IPS-20b (cell line): ENCODE measurements around the gene ACVR1.
A peak's percentile ranks its signal among the peaks of the same experiment; 100 is the strongest.

ENCODE experiments used
- H3K27ac ChIP-seq: one replicate; pipeline ENCODE4 v1.5.1; 2013; ENCODE audit warnings: low read length
- H3K27me3 ChIP-seq: 2 replicates; pipeline ENCODE4 v1.6.1; 2013; ENCODE audit warnings: mild to moderate bottlenecking, low read length, inconsistent platforms; ENCODE audit not compliant: insufficient read depth
- H3K36me3 ChIP-seq: 2 replicates; pipeline ENCODE4 v1.6.1; 2013; ENCODE audit warnings: low read depth, mild to moderate bottlenecking, inconsistent platforms, low read length, moderate library complexity; ENCODE audit not compliant: insufficient read depth
- H3K4me1 ChIP-seq: 2 replicates; pipeline ENCODE4 v1.6.1; 2013; ENCODE audit warnings: mild to moderate bottlenecking, control low read depth, inconsistent platforms, low read length, moderate library complexity; ENCODE audit not compliant: insufficient read depth
- H3K4me3 ChIP-seq: 2 replicates; pipeline ENCODE4 v1.5.1; 2013; ENCODE audit warnings: mild to moderate bottlenecking, low read length, inconsistent platforms
- H3K9ac ChIP-seq: 2 replicates; pipeline ENCODE4 v1.6.1; 2013; ENCODE audit warnings: low read depth, mild to moderate bottlenecking, inconsistent platforms, low read length, moderate library complexity
- H3K9me3 ChIP-seq: 2 replicates; pipeline ENCODE4 v1.6.1; 2013; ENCODE audit warnings: mild to moderate bottlenecking, low read depth, low read length, inconsistent platforms; ENCODE audit not compliant: insufficient read depth

Gene ACVR1

GRCh38 chr2:157871415-157871814 is 4.7 kb downstream of the ACVR1 start:
- H3K9ac ChIP-seq: no peak overlapping the region

GRCh38 chr2:157868993-157869392 is 7.1 kb downstream of the ACVR1 start:
- H3K9me3 ChIP-seq: no peaks in the 10 kb centered on the region
- H3K4me1 ChIP-seq: peaks cover 34% of the 10 kb centered on the region
- H3K4me3 ChIP-seq: no peak overlapping the region
- H3K9ac ChIP-seq: no peak overlapping the region
- peaks cover under 1% of the 10 kb centered on the region; the same call in 1 of the 2 replicates for H3K27me3 ChIP-seq
- H3K27ac ChIP-seq: no peak overlapping the region
- H3K36me3 ChIP-seq: no peaks in the 10 kb centered on the region

More at GRCh38 chr2:157871415-157871814, 4.7 kb downstream of the ACVR1 start:
- H3K27ac ChIP-seq: no peak overlapping the region
- H3K9me3 ChIP-seq: no peaks in the 10 kb centered on the region
- peaks cover 11% of the 10 kb centered on the region; the same call in 1 of the 2 replicates for H3K27me3 ChIP-seq
- H3K4me1 ChIP-seq: peaks cover 22% of the 10 kb centered on the region
- H3K4me3 ChIP-seq: no peak overlapping the region
- no peaks in the 10 kb centered on the region for H3K36me3 ChIP-seq

GRCh38 chr2:157867703-157868102 is 8.4 kb downstream of the ACVR1 start:
- Histone ChIP-seq H3K9me3 (no peaks in the 10 kb centered on the region), H3K27ac (no peak overlapping the region), H3K36me3 (no peaks in the 10 kb centered on the region), H3K4me1 (peaks cover 34% of the 10 kb centered on the region), H3K9ac (no peak overlapping the region), H3K4me3 (no peak overlapping the region), H3K27me3 (no peaks in the 10 kb centered on the region)

- H3K9ac ChIP-seq: no peak overlapping the region; the same call in 1 of the 2 replicates
- H3K27me3 ChIP-seq: no peaks in the 10 kb centered on the region
- H3K27ac ChIP-seq: peak overlapping the region; percentile 5
- peaks cover 34% of the 10 kb centered on the region for H3K4me1 ChIP-seq
- no peaks in the 10 kb centered on the region for H3K9me3 ChIP-seq
- peak overlapping the region; percentile 44; the same call in 1 of the 2 replicates for H3K4me3 ChIP-seq
- H3K36me3 ChIP-seq: no peaks in the 10 kb centered on the region
Observed at GRCh38 chr2:157866666-157867642, 9.2 kb downstream of the ACVR1 start.

- peak overlapping the region; percentile 5 for H3K27ac ChIP-seq
- peaks cover 28% of the 10 kb centered on the region for H3K4me1 ChIP-seq
- H3K27me3 ChIP-seq: no peaks in the 10 kb centered on the region
- H3K36me3 ChIP-seq: no peaks in the 10 kb centered on the region
- peak overlapping the region; percentile 44 for H3K4me3 ChIP-seq
- H3K9me3 ChIP-seq: no peaks in the 10 kb centered on the region
- H3K9ac ChIP-seq: peak overlapping the region; percentile 19; the same call in 1 of the 2 replicates
Observed at GRCh38 chr2:157866202-157866601, 9.9 kb downstream of the ACVR1 start.

GRCh38 chr2:157864857-157865430 is 11.2 kb downstream of the ACVR1 start:
- no peaks in the 10 kb centered on the region for H3K27me3 ChIP-seq
- no peak overlapping the region for H3K27ac ChIP-seq
- H3K4me3 ChIP-seq: no peak overlapping the region
- H3K36me3 ChIP-seq: no peaks in the 10 kb centered on the region
- H3K9me3 ChIP-seq: no peaks in the 10 kb centered on the region
- peaks cover 28% of the 10 kb centered on the region for H3K4me1 ChIP-seq
- no peak overlapping the region for H3K9ac ChIP-seq

- Histone ChIP-seq H3K27ac (no peak overlapping the region), H3K4me1 (0 out of 2 replicates have a peak, but pooled peaks cover 3% of the 10 kb centered on the region), H3K27me3 (no peaks in the 10 kb centered on the region), H3K36me3 (no peaks in the 10 kb centered on the region), H3K9ac (no peak overlapping the region), H3K9me3 (no peaks in the 10 kb centered on the region), H3K4me3 (no peak overlapping the region)
Observed at GRCh38 chr2:157858846-157859245, 17.3 kb downstream of the ACVR1 start.

- no peaks in the 10 kb centered on the region for H3K9me3 ChIP-seq
- H3K27ac ChIP-seq: no peak overlapping the region
- no peak overlapping the region for H3K9ac ChIP-seq
- 0 out of 2 replicates have a peak, but pooled peaks cover 7% of the 10 kb centered on the region for H3K4me1 ChIP-seq
- no peak overlapping the region for H3K4me3 ChIP-seq
- H3K36me3 ChIP-seq: no peaks in the 10 kb centered on the region
- H3K27me3 ChIP-seq: no peaks in the 10 kb centered on the region
Observed at GRCh38 chr2:157857881-157858280, 18.2 kb downstream of the ACVR1 start.

GRCh38 chr2:157856187-157856515 is 20.0 kb downstream of the ACVR1 start:
- Histone ChIP-seq H3K9me3 (no peaks in the 10 kb centered on the region), H3K27ac (no peak overlapping the region), H3K4me3 (no peak overlapping the region), H3K27me3 (no peaks in the 10 kb centered on the region), H3K9ac (no peak overlapping the region), H3K36me3 (no peaks in the 10 kb centered on the region), H3K4me1 (0 out of 2 replicates have a peak, but pooled peaks cover 7% of the 10 kb centered on the region)

GRCh38 chr2:157853820-157854219 is 22.3 kb downstream of the ACVR1 start:
- no peaks in the 10 kb centered on the region for H3K36me3 ChIP-seq
- no peak overlapping the region for H3K27ac ChIP-seq
- H3K27me3 ChIP-seq: no peaks in the 10 kb centered on the region
- no peak overlapping the region for H3K9ac ChIP-seq
- 0 out of 2 replicates have a peak, but pooled peaks cover 5% of the 10 kb centered on the region for H3K4me1 ChIP-seq
- no peak overlapping the region for H3K4me3 ChIP-seq
- H3K9me3 ChIP-seq: no peaks in the 10 kb centered on the region

GRCh38 chr2:157853211-157853610 is 22.9 kb downstream of the ACVR1 start:
- Histone ChIP-seq H3K9me3 (no peaks in the 10 kb centered on the region), H3K27ac (no peak overlapping the region), H3K27me3 (no peaks in the 10 kb centered on the region), H3K4me3 (no peak overlapping the region), H3K36me3 (no peaks in the 10 kb centered on the region), H3K9ac (no peak overlapping the region), H3K4me1 (peaks cover 8% of the 10 kb centered on the region; the same call in 1 of the 2 replicates)

GRCh38 chr2:157849591-157849990 is 26.5 kb downstream of the ACVR1 start:
- Histone ChIP-seq H3K4me3 (no peak overlapping the region), H3K9me3 (no peaks in the 10 kb centered on the region), H3K4me1 (peaks cover 14% of the 10 kb centered on the region), H3K9ac (no peak overlapping the region), H3K36me3 (no peaks in the 10 kb centered on the region), H3K27me3 (no peaks in the 10 kb centered on the region), H3K27ac (no peak overlapping the region)
